GM23248 (cell line): ENCODE measurements around the gene ACRV1. TPM values are rescaled to one million over a fixed set of nuclear protein-coding genes. Genes with fewer than 3 reads are reported as not detected.
"Not testable (repeated sequence)": the region's sequence is repeated elsewhere in the genome, so short reads cannot be mapped to it uniquely, and the experiment has no call there.

Experiments used
- DNase-seq: peaks from one replicate; pipeline ENCODE4 v3.0.0-alpha.2; 2015
- H2AFZ ChIP-seq: fragments of 200-600 bp; sonication (generic); 2 replicates; pipeline ENCODE4 v1.6.1; 2016; ENCODE audit warnings: antibody characterized with exemption
- H3F3A ChIP-seq: fragments of 200-600 bp; sonication (generic); 2 replicates; pipeline ENCODE4 v1.6.1; 2016; ENCODE audit warnings: mild to moderate bottlenecking, antibody characterized with exemption, mixed run types; ENCODE audit not compliant: insufficient read depth
- H3K27ac ChIP-seq: fragments of 200-600 bp; sonication (generic); 2 replicates; pipeline ENCODE4 v1.5.1; 2016; ENCODE audit warnings: mild to moderate bottlenecking
- H3K27me3 ChIP-seq: fragments of 200-600 bp; sonication (generic); replicated peaks from 2 replicates; pipeline ENCODE4 v1.6.1; 2016; ENCODE audit warnings: mild to moderate bottlenecking; ENCODE audit not compliant: insufficient read depth
- H3K36me3 ChIP-seq: fragments of 200-600 bp; sonication (generic); 2 replicates; pipeline ENCODE4 v1.6.1; 2016; ENCODE audit warnings: low read depth, mild to moderate bottlenecking
- H3K4me1 ChIP-seq: fragments of 200-600 bp; sonication (generic); 2 replicates; pipeline ENCODE4 v1.6.1; 2016; ENCODE audit warnings: mild to moderate bottlenecking; ENCODE audit not compliant: insufficient read depth
- H3K4me2 ChIP-seq: fragments of 200-600 bp; sonication (generic); one replicate; pipeline ENCODE4 v1.6.1; 2016; ENCODE audit warnings: mild to moderate bottlenecking; ENCODE audit not compliant: unreplicated experiment
- H3K4me3 ChIP-seq: fragments of 200-600 bp; sonication (generic); 2 replicates; pipeline ENCODE4 v1.5.1; 2016; ENCODE audit warnings: mild to moderate bottlenecking
- H3K79me2 ChIP-seq: fragments of 200-600 bp; sonication (generic); 2 replicates; pipeline ENCODE4 v1.6.1; 2016; ENCODE audit warnings: mild to moderate bottlenecking; ENCODE audit not compliant: insufficient read depth
- H3K9ac ChIP-seq: fragments of 200-600 bp; sonication (generic); 2 replicates; pipeline ENCODE4 v1.6.1; 2016; ENCODE audit warnings: mild to moderate bottlenecking
- H3K9me2 ChIP-seq: fragments of 200-600 bp; sonication (generic); 2 replicates; pipeline ENCODE4 v1.6.1; 2016; ENCODE audit warnings: mixed run types, mild to moderate bottlenecking, moderate library complexity; ENCODE audit not compliant: insufficient read depth
- H3K9me3 ChIP-seq: fragments of 200-600 bp; sonication (generic); one replicate; pipeline ENCODE4 v1.6.1; 2017; ENCODE audit warnings: low read depth
- H4K20me1 ChIP-seq: fragments of 200-600 bp; sonication (generic); 2 replicates; pipeline ENCODE4 v1.6.0; 2016; ENCODE audit not compliant: insufficient read depth
- EZH2 ChIP-seq: fragments of 200-600 bp; sonication (generic); IDR thresholded peaks from 2 replicates; pipeline ENCODE4 v1.6.1; 2018; ENCODE audit warnings: antibody characterized with exemption, mild to moderate bottlenecking; ENCODE audit not compliant: insufficient read depth, poor library complexity, severe bottlenecking
- EZH2phosphoT487 ChIP-seq: fragments of 200-600 bp; sonication (generic); IDR thresholded peaks from 2 replicates; pipeline ENCODE4 v1.6.1; 2018; ENCODE audit warnings: antibody characterized with exemption, moderate library complexity, mild to moderate bottlenecking, low read depth; ENCODE audit not compliant: insufficient read depth
- WGBS, 2 experiments: methylation state at CpG; one replicate each; pipeline ENCODE4 v1.1.6; 2015 to 2017; ENCODE audit warnings: low lambda C conversion rate in 2 of 2, low coverage in 1 of 2; ENCODE audit errors: missing lambda C conversion rate in 2 of 2; 5-methylcytosine and 5-hydroxymethylcytosine counted together
- in situ Hi-C: fragments of 300-500 bp; cut with MboI; formaldehyde crosslinking; loops from 2 replicates; pipeline ENCODE4 v1.15.0; 2020
- polyA plus RNA-seq: library from polyadenylated mRNA; unstranded; fragments of >200 nt; fragmentation: Nextera tagmentation; extraction: Ambion mirVana; gene quantifications from 2 replicates; pipeline ENCODE4 v1.2.1, GENCODE V29; 2016
- total RNA-seq: library from RNA; depleted of rRNA; stranded (reverse); fragments of >200 nt; shearing (Covaris generic); gene quantifications from 2 replicates; pipeline ENCODE4 v1.2.3, GENCODE V29; 2014; rRNA removed

ACRV1 gene, protein sequence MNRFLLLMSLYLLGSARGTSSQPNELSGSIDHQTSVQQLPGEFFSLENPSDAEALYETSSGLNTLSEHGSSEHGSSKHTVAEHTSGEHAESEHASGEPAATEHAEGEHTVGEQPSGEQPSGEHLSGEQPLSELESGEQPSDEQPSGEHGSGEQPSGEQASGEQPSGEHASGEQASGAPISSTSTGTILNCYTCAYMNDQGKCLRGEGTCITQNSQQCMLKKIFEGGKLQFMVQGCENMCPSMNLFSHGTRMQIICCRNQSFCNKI
- total RNA-seq: not detected in 2 replicates
- 0.10 and 0.22 TPM in 2 replicates for polyA plus RNA-seq

DNA sequence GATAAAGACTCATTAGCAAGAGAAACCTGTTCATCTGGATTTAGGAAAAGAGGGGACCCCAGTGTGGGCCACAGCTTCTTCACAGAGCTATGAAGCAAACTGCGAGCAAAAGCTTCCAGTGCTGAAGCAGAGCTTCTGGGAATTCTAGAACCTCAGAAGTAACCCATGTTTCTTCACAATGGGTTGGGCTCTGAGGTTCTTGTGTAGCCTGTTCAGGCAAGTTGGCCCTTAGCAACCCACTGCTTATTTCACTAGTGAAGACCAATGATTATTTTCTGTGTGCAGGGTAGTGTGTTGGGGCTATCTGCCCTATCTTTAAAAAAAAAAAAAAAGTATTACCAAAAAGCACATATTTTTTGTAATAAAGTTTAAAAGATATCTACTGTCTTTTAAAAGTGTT is at the start of gene ACRV1:
Gene ACRV1, minus strand, starts transcription at position 101 of the 400 bp plus-strand sequence. Its CDS starts 67 bp downstream, at position 34.
- WGBS, 2 experiments: 75 to 82% methylated on average over 1 of the region's 1 CpG
- in situ Hi-C loops: no loop called here
- Histone ChIP-seq H3K4me2 (no peak within 1 kb of the TSS), H3K79me2 (no peaks in the 10 kb centered on the region), H3K27ac (no peak within 1 kb of the TSS), H4K20me1 (no peaks in the 10 kb centered on the region), H3K27me3 (no peaks in the 10 kb centered on the region), H2AFZ (no peak within 1 kb of the TSS), H3K9me3 (no peaks in the 10 kb centered on the region), H3K4me3 (no peak within 1 kb of the TSS), H3K9me2 (no peaks in the 10 kb centered on the region), H3K36me3 (no peaks in the 10 kb centered on the region), H3K4me1 (no peaks in the 10 kb centered on the region), H3F3A (no peaks in the 10 kb centered on the region), H3K9ac (no peak within 1 kb of the TSS)
- no peak for TF ChIP-seq EZH2phosphoT487
- no peak for TF ChIP-seq EZH2
- no peak for DNase-seq

DNA sequence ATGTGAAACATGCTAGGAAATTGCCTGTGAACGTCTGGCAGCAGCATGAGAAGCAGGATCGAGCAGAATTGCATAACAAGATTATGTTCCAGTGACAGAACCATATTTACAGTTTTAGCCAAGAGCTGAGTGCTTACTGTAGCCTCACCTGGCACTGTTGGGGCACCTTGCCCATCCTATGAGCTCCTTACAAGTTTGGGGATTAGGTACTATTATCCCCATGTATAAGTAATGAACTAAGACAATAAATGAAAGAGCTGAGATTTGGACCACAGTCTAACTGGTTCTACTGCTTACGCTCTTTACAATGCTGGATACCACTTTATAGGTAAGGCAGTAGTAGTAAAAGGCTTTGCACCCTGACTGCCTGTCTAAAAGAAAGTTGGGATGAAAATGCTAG is 48.3 kb upstream of the ACRV1 start:
- H2AFZ ChIP-seq: no peak overlapping the region
- no peaks in the 10 kb centered on the region for H3K9me3 ChIP-seq
- no peaks in the 10 kb centered on the region for H3K4me1 ChIP-seq
- H4K20me1 ChIP-seq: no peaks in the 10 kb centered on the region
- in situ Hi-C loops: no loop called here
- peaks cover 62% of the 10 kb centered on the region for H3K27me3 ChIP-seq
- no peaks in the 10 kb centered on the region for H3F3A ChIP-seq
- no peak overlapping the region for H3K27ac ChIP-seq
- WGBS, 2 experiments: 23% methylated on average over 3 of the region's 3 CpGs
- H3K79me2 ChIP-seq: no peaks in the 10 kb centered on the region
- H3K9me2 ChIP-seq: no peaks in the 10 kb centered on the region
- H3K36me3 ChIP-seq: no peaks in the 10 kb centered on the region
- no peak for DNase-seq
- H3K4me2 ChIP-seq: no peak overlapping the region
- H3K4me3 ChIP-seq: no peak overlapping the region
- H3K9ac ChIP-seq: no peak overlapping the region
- no peak for TF ChIP-seq EZH2
- TF ChIP-seq EZH2phosphoT487: no peak

DNA sequence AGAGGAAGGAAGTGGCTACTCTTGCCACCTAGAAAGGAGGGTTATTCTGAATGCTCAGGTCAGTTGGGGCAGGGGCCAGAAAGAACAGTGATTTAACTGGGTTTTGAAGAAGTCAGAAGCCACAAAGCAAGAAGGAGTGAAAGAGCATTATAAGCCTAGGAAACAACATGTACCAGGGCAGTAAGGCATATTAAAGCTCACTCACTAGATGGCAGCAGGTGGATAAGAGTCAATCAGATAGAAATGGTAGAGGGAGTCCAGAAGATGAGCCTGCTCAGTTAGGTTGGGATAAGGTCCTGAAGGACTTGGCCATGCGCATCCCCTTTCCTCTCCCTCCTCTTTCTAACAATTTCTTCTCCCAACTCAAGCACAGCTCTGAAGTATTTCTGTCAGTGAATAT is 43.5 kb upstream of the ACRV1 start:
- H3F3A ChIP-seq: no peaks in the 10 kb centered on the region
- no peaks in the 10 kb centered on the region for H3K9me3 ChIP-seq
- H3K9me2 ChIP-seq: no peaks in the 10 kb centered on the region
- no peak for TF ChIP-seq EZH2
- TF ChIP-seq EZH2phosphoT487: no peak
- DNase-seq: peak; percentile 38
- WGBS, 2 experiments: 57 to 77% methylated on average over 1 of the region's 1 CpG
- H3K27me3 ChIP-seq: peaks cover 26% of the 10 kb centered on the region
- no peak overlapping the region for H2AFZ ChIP-seq
- no peak overlapping the region for H3K9ac ChIP-seq
- no peak overlapping the region for H3K27ac ChIP-seq
- in situ Hi-C loops: no loop called here
- H3K4me3 ChIP-seq: no peak overlapping the region
- no peaks in the 10 kb centered on the region for H4K20me1 ChIP-seq
- H3K4me2 ChIP-seq: no peak overlapping the region
- H3K36me3 ChIP-seq: no peaks in the 10 kb centered on the region
- H3K79me2 ChIP-seq: no peaks in the 10 kb centered on the region
- H3K4me1 ChIP-seq: no peaks in the 10 kb centered on the region

DNA sequence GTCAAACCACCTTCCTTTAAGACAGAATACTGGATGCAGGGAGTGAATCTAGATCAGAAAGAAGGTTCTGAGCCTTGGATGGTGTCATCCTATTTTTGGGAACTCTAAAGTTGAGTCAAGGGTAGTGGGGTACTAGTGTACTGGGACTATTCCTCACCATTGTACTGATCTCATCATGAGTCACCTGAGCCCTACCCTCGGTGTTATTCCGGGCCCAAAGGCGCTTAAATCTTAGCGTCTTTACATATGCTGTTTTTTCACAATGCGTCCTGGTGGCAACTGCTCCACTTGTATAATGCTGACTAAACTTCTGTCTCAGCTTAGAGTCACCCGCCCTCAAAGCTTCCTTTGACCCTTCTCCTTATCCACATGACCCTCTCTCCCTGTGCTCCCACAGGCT is 40.1 kb upstream of the ACRV1 start:
- no peaks in the 10 kb centered on the region for H3K9me2 ChIP-seq
- DNase-seq: peak; percentile 55
- H3K36me3 ChIP-seq: no peaks in the 10 kb centered on the region
- no peak overlapping the region for H3K4me2 ChIP-seq
- no peak overlapping the region for H2AFZ ChIP-seq
- H3F3A ChIP-seq: no peaks in the 10 kb centered on the region
- TF ChIP-seq EZH2 (no peak), EZH2phosphoT487 (no peak)
- no peaks in the 10 kb centered on the region for H3K9me3 ChIP-seq
- H3K9ac ChIP-seq: no peak overlapping the region
- H3K4me3 ChIP-seq: no peak overlapping the region
- 37 to 48% methylated on average over 6 of the region's 6 CpGs for WGBS, 2 experiments
- H3K27me3 ChIP-seq: peaks cover 9% of the 10 kb centered on the region; the same call in 1 of the 2 replicates
- no peak overlapping the region for H3K27ac ChIP-seq
- no peaks in the 10 kb centered on the region for H4K20me1 ChIP-seq
- H3K79me2 ChIP-seq: no peaks in the 10 kb centered on the region
- no peaks in the 10 kb centered on the region for H3K4me1 ChIP-seq
- in situ Hi-C loops: no loop called here

DNA sequence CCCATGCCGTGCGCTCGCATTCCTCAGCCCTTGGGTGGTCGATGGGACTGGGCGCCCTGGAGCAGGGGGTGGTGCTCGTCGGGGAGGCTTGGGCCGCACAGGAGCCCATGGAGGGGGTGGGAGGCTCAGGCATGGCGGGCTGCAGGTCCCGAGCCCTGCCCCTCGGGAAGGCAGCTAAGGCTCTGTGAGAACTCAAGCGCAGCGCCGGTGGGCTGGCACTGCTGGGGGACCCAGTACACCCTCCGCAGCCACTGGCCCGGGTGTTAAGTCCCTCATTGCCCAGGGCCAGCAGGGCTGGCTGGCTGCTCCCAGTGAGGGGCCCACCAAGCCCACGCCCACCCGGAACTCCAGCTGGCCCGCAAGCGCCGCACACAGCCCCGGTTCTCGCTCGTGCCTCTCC is 24.0 kb upstream of the ACRV1 start:
- in situ Hi-C loops, H3K4me2 ChIP-seq, H3K36me3 ChIP-seq, H3K4me1 ChIP-seq, H2AFZ ChIP-seq, H3K4me3 ChIP-seq, H4K20me1 ChIP-seq, H3K9ac ChIP-seq, DNase-seq, H3K9me3 ChIP-seq, H3F3A ChIP-seq, H3K9me2 ChIP-seq, H3K27ac ChIP-seq, H3K79me2 ChIP-seq, H3K27me3 ChIP-seq: not testable (repeated sequence)
- WGBS, 2 experiments: 68 to 76% methylated on average over 10 to 24 of the region's 24 CpGs
